ENCODE data around the gene PSKH1.
A peak's percentile ranks its signal among the peaks of the same experiment; 100 is the strongest.

Gene PSKH1

GRCh38 chr16:67961551-67961957 lies 68.5 kb downstream of the PSKH1 start:
- Histone ChIP-seq H3K27ac (ENCODE audit: insufficient read depth, low read depth, low read length, poor library complexity, severe bottlenecking) (no peak overlapping the region), H3K27me3 (ENCODE audit: control insufficient read depth, insufficient read depth, low read length, poor library complexity, severe bottlenecking) (no peaks in the 10 kb centered on the region), H3K4me3 (ENCODE audit: insufficient read depth, low read depth, low read length) (no peak overlapping the region), H3K4me1 (ENCODE audit: control insufficient read depth, insufficient read depth, low read length) (peaks cover 7% of the 10 kb centered on the region), H3K36me3 (ENCODE audit: control insufficient read depth, insufficient read depth, low read length) (no peaks in the 10 kb centered on the region), H3K9me3 (ENCODE audit: control insufficient read depth, low read length) (no peaks in the 10 kb centered on the region)
- WGBS, 2 experiments = 93% methylated on average over 13 of the region's 13 CpGs

GRCh38 chr16:67962135-67962534 lies 69.1 kb downstream of the PSKH1 start:
- Histone ChIP-seq H3K4me1 (ENCODE audit: control insufficient read depth, insufficient read depth, low read length) (peaks cover 9% of the 10 kb centered on the region), H3K4me3 (ENCODE audit: insufficient read depth, low read depth, low read length) (no peak overlapping the region), H3K9me3 (ENCODE audit: control insufficient read depth, low read length) (no peaks in the 10 kb centered on the region), H3K27me3 (ENCODE audit: control insufficient read depth, insufficient read depth, low read length, poor library complexity, severe bottlenecking) (peaks cover 1% of the 10 kb centered on the region), H3K36me3 (ENCODE audit: control insufficient read depth, insufficient read depth, low read length) (no peaks in the 10 kb centered on the region), H3K27ac (ENCODE audit: insufficient read depth, low read depth, low read length, poor library complexity, severe bottlenecking) (no peak overlapping the region)
- WGBS, 2 experiments = 93 to 95% methylated on average over 8 of the region's 8 CpGs

GRCh38 chr16:67963292-67963661 lies 70.2 kb downstream of the PSKH1 start:
- 95 to 96% methylated on average over 2 of the region's 2 CpGs for WGBS, 2 experiments
- Histone ChIP-seq H3K4me3 (ENCODE audit: insufficient read depth, low read depth, low read length) (no peak overlapping the region), H3K4me1 (ENCODE audit: control insufficient read depth, insufficient read depth, low read length) (peaks cover 13% of the 10 kb centered on the region), H3K27me3 (ENCODE audit: control insufficient read depth, insufficient read depth, low read length, poor library complexity, severe bottlenecking) (peaks cover 13% of the 10 kb centered on the region), H3K36me3 (ENCODE audit: control insufficient read depth, insufficient read depth, low read length) (no peaks in the 10 kb centered on the region), H3K27ac (ENCODE audit: insufficient read depth, low read depth, low read length, poor library complexity, severe bottlenecking) (no peak overlapping the region), H3K9me3 (ENCODE audit: control insufficient read depth, low read length) (no peaks in the 10 kb centered on the region)

GRCh38 chr16:67963662-67964321 lies 70.7 kb downstream of the PSKH1 start:
- Histone ChIP-seq H3K27ac (ENCODE audit: insufficient read depth, low read depth, low read length, poor library complexity, severe bottlenecking) (no peak overlapping the region), H3K36me3 (ENCODE audit: control insufficient read depth, insufficient read depth, low read length) (no peaks in the 10 kb centered on the region), H3K27me3 (ENCODE audit: control insufficient read depth, insufficient read depth, low read length, poor library complexity, severe bottlenecking) (peaks cover 18% of the 10 kb centered on the region), H3K4me3 (ENCODE audit: insufficient read depth, low read depth, low read length) (no peak overlapping the region), H3K9me3 (ENCODE audit: control insufficient read depth, low read length) (no peaks in the 10 kb centered on the region), H3K4me1 (ENCODE audit: control insufficient read depth, insufficient read depth, low read length) (peaks cover 13% of the 10 kb centered on the region)
- 88 to 89% methylated on average over 32 of the region's 32 CpGs for WGBS, 2 experiments

GRCh38 chr16:67964477-67965131 lies 71.5 kb downstream of the PSKH1 start:
- Histone ChIP-seq H3K9me3 (ENCODE audit: control insufficient read depth, low read length) (no peaks in the 10 kb centered on the region), H3K4me1 (ENCODE audit: control insufficient read depth, insufficient read depth, low read length) (peaks cover 13% of the 10 kb centered on the region), H3K36me3 (ENCODE audit: control insufficient read depth, insufficient read depth, low read length) (no peaks in the 10 kb centered on the region), H3K27me3 (ENCODE audit: control insufficient read depth, insufficient read depth, low read length, poor library complexity, severe bottlenecking) (peaks cover 21% of the 10 kb centered on the region), H3K27ac (ENCODE audit: insufficient read depth, low read depth, low read length, poor library complexity, severe bottlenecking) (no peak overlapping the region), H3K4me3 (ENCODE audit: insufficient read depth, low read depth, low read length) (no peak overlapping the region)
- 92 to 95% methylated on average over 6 of the region's 6 CpGs for WGBS, 2 experiments

- Histone ChIP-seq H3K4me1 (ENCODE audit: control insufficient read depth, insufficient read depth, low read length) (peaks cover 13% of the 10 kb centered on the region), H3K9me3 (ENCODE audit: control insufficient read depth, low read length) (no peaks in the 10 kb centered on the region), H3K27me3 (ENCODE audit: control insufficient read depth, insufficient read depth, low read length, poor library complexity, severe bottlenecking) (peaks cover 21% of the 10 kb centered on the region), H3K36me3 (ENCODE audit: control insufficient read depth, insufficient read depth, low read length) (no peaks in the 10 kb centered on the region), H3K27ac (ENCODE audit: insufficient read depth, low read depth, low read length, poor library complexity, severe bottlenecking) (no peak overlapping the region), H3K4me3 (ENCODE audit: insufficient read depth, low read depth, low read length) (no peak overlapping the region)
- WGBS, 2 experiments = 88 to 89% methylated on average over 11 of the region's 11 CpGs
Observed at GRCh38 chr16:67965668-67966548, 72.9 kb downstream of the PSKH1 start.

GRCh38 chr16:67966549-67967182 lies 73.6 kb downstream of the PSKH1 start:
- Histone ChIP-seq H3K27me3 (ENCODE audit: control insufficient read depth, insufficient read depth, low read length, poor library complexity, severe bottlenecking) (peaks cover 21% of the 10 kb centered on the region), H3K27ac (ENCODE audit: insufficient read depth, low read depth, low read length, poor library complexity, severe bottlenecking) (no peak overlapping the region), H3K9me3 (ENCODE audit: control insufficient read depth, low read length) (no peaks in the 10 kb centered on the region), H3K36me3 (ENCODE audit: control insufficient read depth, insufficient read depth, low read length) (no peaks in the 10 kb centered on the region), H3K4me1 (ENCODE audit: control insufficient read depth, insufficient read depth, low read length) (peaks cover 13% of the 10 kb centered on the region), H3K4me3 (ENCODE audit: insufficient read depth, low read depth, low read length) (no peak overlapping the region)
- 67 to 71% methylated on average over 3 of the region's 3 CpGs for WGBS, 2 experiments

- Histone ChIP-seq H3K4me3 (ENCODE audit: insufficient read depth, low read depth, low read length) (peak overlapping the region; percentile 60), H3K27ac (ENCODE audit: insufficient read depth, low read depth, low read length, poor library complexity, severe bottlenecking) (no peak overlapping the region), H3K4me1 (ENCODE audit: control insufficient read depth, insufficient read depth, low read length) (peaks cover 13% of the 10 kb centered on the region), H3K27me3 (ENCODE audit: control insufficient read depth, insufficient read depth, low read length, poor library complexity, severe bottlenecking) (peaks cover 21% of the 10 kb centered on the region), H3K36me3 (ENCODE audit: control insufficient read depth, insufficient read depth, low read length) (no peaks in the 10 kb centered on the region), H3K9me3 (ENCODE audit: control insufficient read depth, low read length) (no peaks in the 10 kb centered on the region)
- WGBS, 2 experiments = 40 to 42% methylated on average over 18 of the region's 18 CpGs
Observed at GRCh38 chr16:67967183-67967957, 74.3 kb downstream of the PSKH1 start.

GRCh38 chr16:67967958-67968399 lies 74.9 kb downstream of the PSKH1 start:
- 2% methylated on average over 45 of the region's 45 CpGs for WGBS, 2 experiments
- Histone ChIP-seq H3K27me3 (ENCODE audit: control insufficient read depth, insufficient read depth, low read length, poor library complexity, severe bottlenecking) (peaks cover 21% of the 10 kb centered on the region), H3K36me3 (ENCODE audit: control insufficient read depth, insufficient read depth, low read length) (no peaks in the 10 kb centered on the region), H3K4me3 (ENCODE audit: insufficient read depth, low read depth, low read length) (peak overlapping the region; percentile 60), H3K4me1 (ENCODE audit: control insufficient read depth, insufficient read depth, low read length) (peaks cover 13% of the 10 kb centered on the region), H3K27ac (ENCODE audit: insufficient read depth, low read depth, low read length, poor library complexity, severe bottlenecking) (no peak overlapping the region), H3K9me3 (ENCODE audit: control insufficient read depth, low read length) (no peaks in the 10 kb centered on the region)

Data from ectodermal cell (in vitro differentiated cells).